H9 (cell line): ENCODE data around the gene TMEM272. TPM values are rescaled to one million over a fixed set of nuclear protein-coding genes. Genes with fewer than 3 reads are reported as not detected.

Source experiments
- DNase-seq: peaks from one replicate; pipeline ENCODE4 v3.0.0-alpha.2; 2017
- H2AFZ ChIP-seq: one replicate; pipeline ENCODE4 v1.6.1; 2013; ENCODE audit warnings: mild to moderate bottlenecking, low read length, control low read depth, moderate library complexity
- H2AK5ac ChIP-seq: 2 replicates; pipeline ENCODE4 v1.6.1; 2013; ENCODE audit warnings: low read length, control low read depth, mixed read lengths; ENCODE audit not compliant: insufficient read length
- H2BK120ac ChIP-seq: one replicate; pipeline ENCODE4 v1.6.1; 2013; ENCODE audit warnings: low read depth, mild to moderate bottlenecking, low read length, control low read depth, inconsistent platforms; ENCODE audit not compliant: poor library complexity, severe bottlenecking
- H2BK12ac ChIP-seq: 2 replicates; pipeline ENCODE4 v1.6.1; 2013; ENCODE audit warnings: low read length, control low read depth, mixed read lengths, low read depth; ENCODE audit not compliant: insufficient read length
- H2BK15ac ChIP-seq: 2 replicates; pipeline ENCODE4 v1.6.1; 2013; ENCODE audit warnings: low read depth, low read length, control low read depth
- H2BK20ac ChIP-seq: one replicate; pipeline ENCODE4 v1.6.1; 2013; ENCODE audit warnings: low read depth, mild to moderate bottlenecking, low read length, control low read depth, inconsistent platforms; ENCODE audit not compliant: poor library complexity, severe bottlenecking
- H2BK5ac ChIP-seq: 2 replicates; pipeline ENCODE4 v1.6.1; 2013; ENCODE audit warnings: low read length, control low read depth, mixed read lengths; ENCODE audit not compliant: insufficient read length
- H3K14ac ChIP-seq: 2 replicates; pipeline ENCODE4 v1.6.1; 2013; ENCODE audit warnings: low read length, control low read depth; ENCODE audit not compliant: insufficient read depth
- H3K18ac ChIP-seq: 2 replicates; pipeline ENCODE4 v1.6.1; 2013; ENCODE audit warnings: low read depth, mild to moderate bottlenecking, mixed read lengths, low read length, control low read depth; ENCODE audit not compliant: insufficient read length
- H3K23ac ChIP-seq: 2 replicates; pipeline ENCODE4 v1.6.1; 2013; ENCODE audit warnings: low read length, control low read depth, mixed read lengths, low read depth; ENCODE audit not compliant: insufficient read length
- H3K23me2 ChIP-seq: 2 replicates; pipeline ENCODE4 v1.6.1; 2013; ENCODE audit warnings: low read depth, mild to moderate bottlenecking, mixed read lengths, low read length, control low read depth; ENCODE audit not compliant: insufficient read length, poor library complexity, severe bottlenecking
- H3K27ac ChIP-seq: 2 replicates; pipeline ENCODE4 v1.5.1; 2013; ENCODE audit warnings: low read length, control low read depth, mixed read lengths, low read depth; ENCODE audit not compliant: insufficient read length
- H3K27me3 ChIP-seq: 2 replicates; pipeline ENCODE4 v1.6.1; 2013; ENCODE audit warnings: low read length, control low read depth, inconsistent platforms; ENCODE audit not compliant: insufficient read depth
- H3K4ac ChIP-seq: 2 replicates; pipeline ENCODE4 v1.6.1; 2013; ENCODE audit warnings: low read depth, mild to moderate bottlenecking, control low read depth, inconsistent platforms, low read length, moderate library complexity
- H3K4me1 ChIP-seq: 2 replicates; pipeline ENCODE4 v1.6.1; 2013; ENCODE audit warnings: low read length, control low read depth, inconsistent platforms; ENCODE audit not compliant: insufficient read depth
- H3K4me2 ChIP-seq: 2 replicates; pipeline ENCODE4 v1.6.1; 2013; ENCODE audit warnings: low read length, control low read depth, mixed read lengths; ENCODE audit not compliant: insufficient read length, insufficient read depth
- H3K56ac ChIP-seq: 2 replicates; pipeline ENCODE4 v1.6.1; 2013; ENCODE audit warnings: low read depth, mild to moderate bottlenecking, mixed read lengths, low read length, control low read depth; ENCODE audit not compliant: insufficient read length
- H3K79me1 ChIP-seq: 2 replicates; pipeline ENCODE4 v1.6.1; 2013; ENCODE audit warnings: low read depth, mild to moderate bottlenecking, moderate library complexity, low read length, control low read depth, inconsistent platforms; ENCODE audit not compliant: insufficient read depth, poor library complexity, severe bottlenecking
- H3K79me2 ChIP-seq: 2 replicates; pipeline ENCODE4 v1.6.1; 2013; ENCODE audit warnings: low read length, control low read depth, inconsistent platforms; ENCODE audit not compliant: insufficient read depth
- H3K9ac ChIP-seq: 2 replicates; pipeline ENCODE4 v1.6.1; 2013; ENCODE audit warnings: low read length, control low read depth, mixed read lengths; ENCODE audit not compliant: insufficient read length; ENCODE audit errors: extremely low read depth
- H3K9me3 ChIP-seq: one replicate; pipeline ENCODE4 v1.6.1; 2013; ENCODE audit warnings: low read depth, low read length, inconsistent platforms; ENCODE audit not compliant: control insufficient read depth
- H3T11ph ChIP-seq: one replicate; pipeline ENCODE4 v1.6.1; 2013; ENCODE audit warnings: mild to moderate bottlenecking, low read length, control low read depth, inconsistent platforms
- H4K20me1 ChIP-seq: one replicate; pipeline ENCODE4 v1.6.1; 2013; ENCODE audit not compliant: control insufficient read depth, insufficient read length, insufficient read depth
- H4K5ac ChIP-seq: 2 replicates; pipeline ENCODE4 v1.6.1; 2013; ENCODE audit warnings: low read depth, mild to moderate bottlenecking, mixed read lengths, low read length, control low read depth; ENCODE audit not compliant: insufficient read length
- H4K8ac ChIP-seq: replicated peaks from 2 replicates; pipeline ENCODE4 v1.6.1; 2013; ENCODE audit warnings: low read length, control low read depth, mixed read lengths, low read depth; ENCODE audit not compliant: insufficient read length
- H4K91ac ChIP-seq: 2 replicates; pipeline ENCODE4 v1.6.1; 2013; ENCODE audit warnings: low read depth, mild to moderate bottlenecking, moderate library complexity, mixed read lengths, low read length, control low read depth; ENCODE audit not compliant: insufficient read length
- H3K27ac Mint-ChIP-seq, 3 experiments: 2 replicates in 2 of 3; 3 replicates in 1 of 3; pipeline ENCODE4 v1.8.0; 2020 to 2021; ENCODE audit warnings: mixed read lengths in 3 of 3, mild to moderate bottlenecking in 1 of 3, moderate library complexity in 1 of 3
- H3K27me3 Mint-ChIP-seq: 2 replicates; pipeline ENCODE4 v1.8.0; 2021; ENCODE audit warnings: low read depth, mild to moderate bottlenecking, moderate library complexity, mixed read lengths
- H3K36me3 Mint-ChIP-seq, 3 experiments: 2 replicates in 2 of 3; 3 replicates in 1 of 3; pipeline ENCODE4 v1.8.0; 2020 to 2021; ENCODE audit warnings: low read depth in 3 of 3, mixed read lengths in 3 of 3; ENCODE audit not compliant: insufficient read depth in 1 of 3
- H3K4me1 Mint-ChIP-seq, 2 experiments: 2 replicates each; pipeline ENCODE4 v1.8.0; 2020; ENCODE audit warnings: mixed read lengths in 2 of 2
- H3K4me3 Mint-ChIP-seq, 2 experiments: 2 replicates in 1 of 2; 3 replicates in 1 of 2; pipeline ENCODE4 v1.8.0; 2020 to 2021; ENCODE audit warnings: mild to moderate bottlenecking in 2 of 2, mixed read lengths in 2 of 2, moderate library complexity in 1 of 2
- H3K9me3 Mint-ChIP-seq, 2 experiments: 2 replicates in 1 of 2; 3 replicates in 1 of 2; pipeline ENCODE4 v1.8.0; 2020; ENCODE audit warnings: mild to moderate bottlenecking in 2 of 2, mixed read lengths in 2 of 2, moderate library complexity in 1 of 2
- CTCF ChIP-seq: fragments of 200-600 bp; sonication (generic); conservative IDR thresholded peaks from 3 replicates; pipeline ENCODE4 v1.8.0; 2021; ENCODE audit warnings: antibody characterized with exemption, mild to moderate bottlenecking
- WGBS: extraction: QIAGEN DNeasy Blood & Tissue Kit; methylation state at CpG from one replicate; pipeline ENCODE4 v1.1.7; 2013; ENCODE audit warnings: missing lambda C conversion rate, low lambda C conversion rate, mixed read lengths; ENCODE audit not compliant: insufficient read length; ENCODE audit errors: extremely low coverage; 5-methylcytosine and 5-hydroxymethylcytosine counted together
- total RNA-seq: library from RNA; stranded (reverse); gene quantifications from 2 replicates; pipeline ENCODE4 v1.2.1, GENCODE V29; 2021

TMEM272 gene
- total RNA-seq, 1 experiment from 2014 or later, result not detected

- Histone ChIP-seq H3K56ac (no peak overlapping the region), H3K4me2 (no peak overlapping the region), H4K5ac (peak overlapping the region; percentile 85), H2AK5ac (no peak overlapping the region), H3K79me1 (no peaks in the 10 kb centered on the region), H3K14ac (no peak overlapping the region), H2BK15ac (no peak overlapping the region), H3K23ac (no peak overlapping the region), H3K4me1 (no peaks in the 10 kb centered on the region), H4K91ac (no peak overlapping the region), H3K4ac (no peak overlapping the region), H2BK12ac (no peak overlapping the region), H2AFZ (no peak overlapping the region), H3K23me2 (no peaks in the 10 kb centered on the region), H3K27me3 (no peaks in the 10 kb centered on the region), H3K18ac (no peak overlapping the region), H2BK5ac (no peak overlapping the region), H4K8ac (peak overlapping the region; percentile 93), H3K9me3 (no peaks in the 10 kb centered on the region), H4K20me1 (no peaks in the 10 kb centered on the region), H3K27ac (no peak overlapping the region), H3K79me2 (no peaks in the 10 kb centered on the region), H3K9ac (no peak overlapping the region), H2BK120ac (no peak overlapping the region), H2BK20ac (no peak overlapping the region), H3T11ph (no peak overlapping the region)
- H3K4me1 Mint-ChIP-seq, result peaks cover 9 to 12% of the 10 kb centered on the region in 2 experiments
- H3K4me3 Mint-ChIP-seq, result no peak overlapping the region
- H3K9me3 Mint-ChIP-seq, result peaks cover 10 to 11% of the 10 kb centered on the region in 2 experiments; a peak in 4 of 5 replicates
- no CpG with 5 or more reads among the region's 5 CpGs for WGBS
- peaks cover 0 to 3% (median 0%) of the 10 kb centered on the region in 3 experiments; a peak in 1 of 7 replicates for H3K36me3 Mint-ChIP-seq
- H3K27ac Mint-ChIP-seq, result no peak overlapping the region
- TF ChIP-seq CTCF, result no peak
- peaks cover 1% of the 10 kb centered on the region for H3K27me3 Mint-ChIP-seq
- peak; percentile 13 for DNase-seq
Observed at GRCh38 chr13:51845574-51846318, 769 bp upstream of the TMEM272 start.
